Dedifferentiated amniotic fluid mesenchymal stem cell (primary cell): ENCODE data around the gene EIPR1.

Experiments
- DNase-seq: peaks from one replicate; pipeline ENCODE4 v3.0.0-alpha.2; 2016; ENCODE audit errors: extremely low spot score

The EIPR1 gene

DNA sequence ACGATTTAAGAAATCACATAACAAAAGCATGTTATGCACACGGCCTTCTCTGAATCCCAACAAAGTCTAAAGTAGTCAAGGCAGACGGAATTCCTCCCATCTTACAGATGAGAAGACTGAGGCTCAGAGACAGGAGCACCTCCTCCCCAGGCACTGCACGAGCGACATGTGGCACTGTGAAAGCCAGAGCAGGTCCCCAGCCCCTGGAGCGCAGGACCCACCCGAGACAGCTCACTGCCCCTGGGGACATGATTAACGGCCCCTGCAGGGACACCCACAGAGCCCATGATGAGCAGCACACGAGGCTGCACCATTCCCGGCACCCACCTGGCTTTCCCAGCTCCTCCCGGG, 53.6 kb downstream of the EIPR1 start:
- DNase-seq = no peak

DNA sequence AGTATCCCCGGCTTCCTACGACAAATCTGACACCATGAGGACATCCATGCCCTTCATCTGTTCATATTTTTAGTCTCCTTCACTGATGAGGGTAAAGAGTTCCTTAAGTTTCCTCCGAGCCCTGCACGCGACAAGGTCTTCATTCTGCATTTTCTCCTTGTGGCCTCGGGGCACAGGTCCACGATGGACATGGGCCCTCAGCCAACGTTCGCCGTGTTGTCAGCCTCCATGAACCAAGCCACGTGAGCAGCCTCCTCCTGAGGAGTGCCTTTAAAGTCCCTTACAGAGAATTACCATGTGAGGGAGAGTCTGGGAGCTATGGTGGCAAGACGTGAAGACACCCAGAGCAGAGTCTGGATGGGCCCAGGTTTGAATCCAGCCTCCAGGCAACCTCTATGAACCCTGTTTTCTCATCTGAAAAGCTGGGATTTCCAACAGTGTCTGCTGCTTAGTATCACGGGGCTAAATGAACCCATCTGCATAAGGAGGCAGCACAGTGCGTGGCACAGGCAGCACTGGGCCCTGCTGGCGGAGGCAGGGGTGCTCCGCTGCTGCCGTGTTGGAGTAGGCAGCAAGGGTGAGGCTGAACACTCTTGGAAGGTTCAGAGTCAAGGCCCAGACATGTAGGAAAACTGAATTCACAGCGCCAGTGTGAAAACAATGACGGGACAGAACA, 54.1 kb downstream of the EIPR1 start:
- no peak for DNase-seq

- DNase-seq = no peak
Measured at GRCh38 chr2:3322311-3322970, 55.2 kb downstream of the EIPR1 start.

DNA sequence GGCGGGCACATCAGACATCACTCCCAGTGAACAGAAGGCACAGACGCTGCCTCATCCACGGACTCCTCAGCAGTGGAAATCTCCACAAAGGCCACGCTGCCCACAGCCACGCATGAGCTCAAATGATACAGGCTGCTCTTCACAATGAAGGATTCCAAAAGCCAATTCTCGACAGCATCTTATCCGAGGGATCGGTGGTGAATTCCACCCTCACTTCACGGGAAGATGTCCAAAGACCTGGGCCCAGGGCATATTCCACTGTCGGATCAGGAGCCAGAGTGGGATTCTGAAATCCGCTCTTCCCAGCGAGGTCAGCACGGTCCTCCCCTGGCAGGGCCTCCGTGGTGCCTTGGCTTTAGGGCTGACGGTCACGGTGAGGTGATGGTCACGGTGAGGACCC, 55.8 kb downstream of the EIPR1 start:
- no peak for DNase-seq

GRCh38 chr2:3320910-3321605, 56.6 kb downstream of the EIPR1 start:
- no peak for DNase-seq

GRCh38 chr2:3319745-3320566, 57.7 kb downstream of the EIPR1 start:
- DNase-seq = no peak

DNA sequence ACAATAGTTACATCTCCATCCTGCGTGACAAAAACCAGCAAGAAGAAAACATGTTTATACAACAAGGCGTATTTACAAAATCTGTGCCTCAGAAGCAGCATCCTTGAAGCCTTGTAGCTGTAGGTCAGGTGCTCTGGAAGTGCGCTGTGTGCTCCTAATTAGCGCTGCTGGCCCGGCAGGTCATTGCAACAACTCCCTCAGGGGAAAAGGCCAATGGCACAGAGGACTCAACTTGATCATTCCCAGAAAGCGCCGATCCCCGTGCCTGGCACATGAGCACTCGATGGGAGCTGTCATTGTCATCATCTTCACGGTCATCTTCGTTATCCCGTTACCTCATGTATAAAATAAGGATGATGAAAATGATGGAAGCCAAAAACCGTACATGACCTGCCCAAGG, 58.5 kb downstream of the EIPR1 start:
- DNase-seq = no peak

GRCh38 chr2:3317871-3318590, 59.6 kb downstream of the EIPR1 start:
- DNase-seq = no peak

DNA sequence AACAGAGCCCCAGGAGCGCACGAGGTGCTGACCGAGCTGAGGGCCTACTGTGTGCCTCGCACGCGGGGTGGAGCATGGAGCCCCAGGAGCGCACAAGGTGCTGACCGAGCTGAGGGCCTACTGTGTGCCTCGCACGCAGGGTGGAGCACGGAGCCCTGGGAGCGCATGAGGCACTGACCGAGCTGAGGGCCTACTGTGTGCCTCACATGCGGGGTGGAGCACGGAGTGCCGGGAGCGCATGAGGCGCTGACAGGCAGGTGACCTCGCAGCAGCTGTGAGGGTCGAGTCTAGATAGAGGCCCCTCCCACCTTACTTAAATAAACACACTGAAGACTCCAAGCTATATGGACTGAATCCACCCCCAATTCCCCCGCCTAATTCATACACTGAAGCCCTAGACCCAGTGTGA, 60.3 kb downstream of the EIPR1 start:
- no peak for DNase-seq

- DNase-seq = no peak
Measured at GRCh38 chr2:3316456-3317276, 61.0 kb downstream of the EIPR1 start.

GRCh38 chr2:3314626-3315025, 63.0 kb downstream of the EIPR1 start:
- no peak for DNase-seq

DNA sequence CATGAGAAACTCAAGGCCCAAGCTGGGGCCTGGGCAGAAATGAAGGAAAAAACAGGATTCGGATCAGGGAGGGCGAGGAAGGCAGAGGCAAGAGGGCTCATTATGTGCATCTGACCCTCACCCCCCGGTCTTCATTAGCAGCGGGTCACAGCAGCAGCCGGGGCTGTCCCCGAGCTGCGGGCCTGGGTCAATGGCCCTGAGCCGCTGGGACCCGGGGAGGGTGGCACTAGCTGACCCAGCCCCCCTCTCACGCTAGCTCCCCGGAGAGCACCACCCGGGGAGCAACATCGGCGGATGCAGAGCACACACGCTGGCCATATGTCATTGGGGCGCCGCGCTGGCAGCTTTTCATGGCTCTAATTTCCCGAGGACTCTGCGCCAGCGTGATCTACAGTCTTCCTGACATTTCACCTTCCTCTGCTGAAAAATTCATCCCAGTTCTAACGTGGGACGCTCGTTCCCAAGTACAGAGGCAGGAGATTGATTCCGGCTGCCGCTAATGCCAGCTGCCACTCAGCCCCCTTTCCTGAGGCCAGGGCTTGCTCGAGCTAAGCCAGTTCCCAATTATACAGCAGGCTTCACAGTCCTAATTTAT, 63.7 kb downstream of the EIPR1 start:
- DNase-seq = no peak

GRCh38 chr2:3312576-3313345, 64.9 kb downstream of the EIPR1 start:
- DNase-seq = no peak

- no peak for DNase-seq
Measured at GRCh38 chr2:3311601-3312000, 66.0 kb downstream of the EIPR1 start.

DNA sequence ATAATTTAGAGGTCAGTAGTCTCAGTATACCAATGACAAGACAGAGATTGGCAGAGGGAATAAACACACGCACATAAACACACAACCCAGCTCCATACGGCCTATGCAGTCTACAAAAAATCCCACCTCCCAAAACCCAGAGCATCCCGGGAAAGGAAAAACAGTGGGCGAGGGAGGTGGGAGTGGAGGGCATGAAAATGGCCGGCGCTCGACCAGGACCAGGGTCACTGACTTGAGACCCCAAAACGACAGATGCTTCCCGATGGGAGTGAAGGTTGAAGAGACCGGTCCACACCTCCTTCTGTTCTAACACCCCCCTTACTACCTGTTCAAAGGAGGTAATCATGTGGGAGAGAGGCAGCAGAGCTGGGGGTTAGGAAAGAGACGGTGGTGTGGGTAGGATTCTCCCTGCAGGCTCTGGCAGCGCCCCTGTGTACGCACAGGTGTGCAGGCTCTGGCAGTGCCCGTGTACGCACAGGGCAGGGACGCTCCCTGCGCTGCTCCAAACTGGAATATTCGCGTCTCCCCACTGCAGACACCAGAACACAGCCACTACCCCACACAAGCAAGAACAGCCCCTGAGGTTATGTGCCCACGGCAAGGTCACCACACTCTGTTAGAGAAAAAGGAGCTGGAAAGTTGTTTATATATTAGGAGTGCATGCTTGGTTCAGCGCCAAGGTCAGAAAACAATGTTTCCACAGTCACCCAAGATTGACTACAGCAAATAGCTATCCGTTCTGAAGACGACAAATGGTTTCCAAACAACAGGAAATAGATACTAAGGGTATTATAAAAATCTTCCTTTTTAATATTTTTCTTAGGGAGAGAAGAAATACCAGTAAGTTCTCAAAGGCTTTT, 67.9 kb downstream of the EIPR1 start:
- no peak for DNase-seq

DNA sequence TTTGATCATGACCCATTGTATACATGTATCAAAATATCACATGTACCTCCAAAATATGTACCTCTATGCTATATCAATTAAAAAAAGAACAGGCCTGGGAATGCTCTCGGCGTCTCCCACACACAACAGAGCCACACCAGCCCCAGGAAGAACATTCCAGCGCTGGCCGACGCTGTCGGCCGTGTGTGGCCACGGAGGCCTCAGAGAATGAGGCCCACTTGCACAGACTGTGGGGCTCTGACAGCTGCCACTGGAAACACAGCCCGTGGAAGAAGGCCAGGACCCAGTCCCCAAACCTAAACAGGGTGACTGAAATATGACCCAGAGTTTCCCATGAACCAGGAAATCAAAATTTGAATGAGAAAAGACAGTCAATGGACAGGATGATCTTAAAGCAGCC, 69.7 kb downstream of the EIPR1 start:
- DNase-seq = no peak

GRCh38 chr2:3307236-3307635, 70.4 kb downstream of the EIPR1 start:
- DNase-seq = no peak

GRCh38 chr2:3305952-3306351, 71.7 kb downstream of the EIPR1 start:
- DNase-seq = no peak

GRCh38 chr2:3305431-3305830, 72.2 kb downstream of the EIPR1 start:
- DNase-seq = no peak
